GM19351 (cell line): ENCODE results near the gene NDUFS8.

ENCODE experiments used
- ATAC-seq: cut with Tn5 transposase; IDR thresholded peaks from one replicate; pipeline ENCODE4 v1.9.1; 2021; ENCODE audit warnings: mild to moderate bottlenecking, moderate library complexity; ENCODE audit not compliant: unreplicated experiment

Gene NDUFS8

GRCh38 chr11:68074584-68075352 is 44.3 kb downstream of the NDUFS8 start:
- no peak for ATAC-seq

GRCh38 chr11:68076371-68077042 is 46.0 kb downstream of the NDUFS8 start:
- ATAC-seq = no peak

GRCh38 chr11:68077617-68078582 is 47.4 kb downstream of the NDUFS8 start:
- ATAC-seq = no peak

- no peak for ATAC-seq
These were observed 50.4 kb downstream of the NDUFS8 start for GRCh38 chr11:68080860-68081259.

GRCh38 chr11:68081691-68082090 is 51.2 kb downstream of the NDUFS8 start:
- ATAC-seq = no peak

GRCh38 chr11:68082481-68082880 is 52.0 kb downstream of the NDUFS8 start:
- ATAC-seq = no peak

GRCh38 chr11:68083517-68083916 is 53.0 kb downstream of the NDUFS8 start:
- no peak for ATAC-seq
